Neural progenitor cell (in vitro differentiated cells): ENCODE results near the gene TEKT1. TPM values are rescaled to one million over a fixed set of nuclear protein-coding genes. Genes with fewer than 3 reads are reported as not detected.

Source experiments
- DNase-seq: peaks from one replicate; pipeline ENCODE4 v3.0.0-alpha.2; 2016; ENCODE audit warnings: low spot score
- H2AFZ ChIP-seq: fragments of 200-600 bp; sonication (generic); replicated peaks from 2 replicates; pipeline ENCODE4 v1.6.1; 2016; ENCODE audit warnings: antibody characterized with exemption
- H3F3A ChIP-seq: fragments of 200-600 bp; sonication (generic); 2 replicates; pipeline ENCODE4 v1.6.1; 2016; ENCODE audit warnings: antibody characterized with exemption, low read depth
- H3K27ac ChIP-seq: fragments of 200-600 bp; sonication (generic); 2 replicates; pipeline ENCODE4 v1.5.1; 2016; ENCODE audit warnings: mild to moderate bottlenecking
- H3K27me3 ChIP-seq: fragments of 200-600 bp; sonication (generic); 2 replicates; pipeline ENCODE4 v1.6.1; 2016; ENCODE audit warnings: mild to moderate bottlenecking, moderate library complexity
- H3K36me3 ChIP-seq: fragments of 200-600 bp; sonication (generic); 2 replicates; pipeline ENCODE4 v1.5.1; 2016
- H3K4me1 ChIP-seq: fragments of 200-600 bp; sonication (generic); 2 replicates; pipeline ENCODE4 v1.6.1; 2016; ENCODE audit warnings: mixed run types
- H3K4me2 ChIP-seq: fragments of 200-600 bp; sonication (generic); 2 replicates; pipeline ENCODE4 v1.6.1; 2016
- H3K4me3 ChIP-seq: fragments of 200-600 bp; sonication (generic); 2 replicates; pipeline ENCODE4 v1.5.1; 2016
- H3K79me2 ChIP-seq: fragments of 200-600 bp; sonication (generic); 2 replicates; pipeline ENCODE4 v1.6.1; 2016; ENCODE audit warnings: low read depth
- H3K9ac ChIP-seq: fragments of 200-600 bp; sonication (generic); 2 replicates; pipeline ENCODE4 v1.6.1; 2016
- H3K9me3 ChIP-seq: fragments of 200-600 bp; sonication (generic); 2 replicates; pipeline ENCODE4 v1.5.1; 2016; ENCODE audit warnings: low read depth
- H4K20me1 ChIP-seq: fragments of 200-600 bp; sonication (generic); 2 replicates; pipeline ENCODE4 v1.6.1; 2016; ENCODE audit warnings: low read depth
- H3K27ac Mint-ChIP-seq: 3 replicates; pipeline ENCODE4 v1.8.0; 2021; ENCODE audit warnings: mixed read lengths
- H3K27me3 Mint-ChIP-seq: 2 replicates; pipeline ENCODE4 v1.8.0; 2022; ENCODE audit warnings: low read depth, mild to moderate bottlenecking, inconsistent platforms, moderate library complexity, mixed read lengths; ENCODE audit not compliant: insufficient read depth
- H3K36me3 Mint-ChIP-seq: 3 replicates; pipeline ENCODE4 v1.8.0; 2021; ENCODE audit warnings: mixed read lengths
- H3K4me1 Mint-ChIP-seq: 3 replicates; pipeline ENCODE4 v1.8.0; 2021; ENCODE audit warnings: mixed read lengths
- H3K4me3 Mint-ChIP-seq: 3 replicates; pipeline ENCODE4 v1.8.0; 2021; ENCODE audit warnings: mild to moderate bottlenecking, moderate library complexity, mixed read lengths
- H3K9me3 Mint-ChIP-seq: 3 replicates; pipeline ENCODE4 v1.8.0; 2020; ENCODE audit warnings: mixed read lengths
- EZH2 ChIP-seq: fragments of 200-600 bp; sonication (generic); IDR thresholded peaks from 2 replicates; pipeline ENCODE4 v1.6.1; 2017; ENCODE audit warnings: antibody characterized with exemption, mild to moderate bottlenecking, moderate library complexity
- EZH2phosphoT487 ChIP-seq: fragments of 200-600 bp; sonication (generic); IDR thresholded peaks from 2 replicates; pipeline ENCODE4 v1.6.1; 2017; ENCODE audit warnings: antibody characterized with exemption
- total RNA-seq: library from RNA; depleted of rRNA; stranded (reverse); fragments of >200 nt; gene quantifications from 2 replicates; pipeline ENCODE4 v1.2.3, GENCODE V29; 2015; ENCODE audit warnings: low replicate concordance
- TF ChIP-seq, protein P1 (sequence below): fragments of 200-600 bp; sonication (generic); IDR thresholded peaks from 2 replicates; pipeline ENCODE4 v1.5.1; 2017; ENCODE audit warnings: antibody characterized with exemption, mild to moderate bottlenecking

TEKT1 gene
- total RNA-seq, 1 donor from 2014 or later = not detected

DNA sequence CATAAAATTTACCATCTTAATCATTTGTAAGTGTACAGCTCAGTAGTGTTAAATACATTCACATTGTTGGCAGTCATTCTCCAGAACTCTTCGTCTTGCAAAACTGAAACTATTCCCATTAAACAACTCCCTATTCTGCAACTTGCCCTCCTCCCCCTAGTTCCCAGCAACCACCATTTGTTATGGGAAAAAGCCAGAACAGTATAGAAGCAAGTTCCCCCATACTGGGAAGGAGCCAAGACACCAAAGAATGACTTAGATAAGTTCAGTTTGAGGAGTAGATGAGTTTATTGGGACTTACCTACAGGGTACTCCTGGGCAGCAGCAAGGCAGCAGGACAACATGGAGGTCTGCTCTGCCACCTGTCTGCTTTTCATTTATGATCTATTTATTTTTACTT is 39.3 kb upstream of the TEKT1 start:
- Mint-ChIP-seq H3K27ac (no peak overlapping the region), H3K4me1 (no peaks in the 10 kb centered on the region), H3K27me3 (peaks cover 3% of the 10 kb centered on the region), H3K36me3 (no peaks in the 10 kb centered on the region), H3K4me3 (no peak overlapping the region), H3K9me3 (no peaks in the 10 kb centered on the region)
- no peak overlapping the region for H3K27ac ChIP-seq
- DNase-seq = no peak
- TF ChIP-seq, protein P1, sequence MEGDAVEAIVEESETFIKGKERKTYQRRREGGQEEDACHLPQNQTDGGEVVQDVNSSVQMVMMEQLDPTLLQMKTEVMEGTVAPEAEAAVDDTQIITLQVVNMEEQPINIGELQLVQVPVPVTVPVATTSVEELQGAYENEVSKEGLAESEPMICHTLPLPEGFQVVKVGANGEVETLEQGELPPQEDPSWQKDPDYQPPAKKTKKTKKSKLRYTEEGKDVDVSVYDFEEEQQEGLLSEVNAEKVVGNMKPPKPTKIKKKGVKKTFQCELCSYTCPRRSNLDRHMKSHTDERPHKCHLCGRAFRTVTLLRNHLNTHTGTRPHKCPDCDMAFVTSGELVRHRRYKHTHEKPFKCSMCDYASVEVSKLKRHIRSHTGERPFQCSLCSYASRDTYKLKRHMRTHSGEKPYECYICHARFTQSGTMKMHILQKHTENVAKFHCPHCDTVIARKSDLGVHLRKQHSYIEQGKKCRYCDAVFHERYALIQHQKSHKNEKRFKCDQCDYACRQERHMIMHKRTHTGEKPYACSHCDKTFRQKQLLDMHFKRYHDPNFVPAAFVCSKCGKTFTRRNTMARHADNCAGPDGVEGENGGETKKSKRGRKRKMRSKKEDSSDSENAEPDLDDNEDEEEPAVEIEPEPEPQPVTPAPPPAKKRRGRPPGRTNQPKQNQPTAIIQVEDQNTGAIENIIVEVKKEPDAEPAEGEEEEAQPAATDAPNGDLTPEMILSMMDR = no peak
- no peak for TF ChIP-seq EZH2
- TF ChIP-seq EZH2phosphoT487 = no peak
- no peak overlapping the region for H3K4me3 ChIP-seq
- no peak overlapping the region for H3K9ac ChIP-seq
- H3K9me3 ChIP-seq = no peaks in the 10 kb centered on the region
- no peaks in the 10 kb centered on the region for H3K27me3 ChIP-seq
- H3K4me1 ChIP-seq = no peaks in the 10 kb centered on the region
- H2AFZ ChIP-seq = no peak overlapping the region
- no peaks in the 10 kb centered on the region for H4K20me1 ChIP-seq
- H3K4me2 ChIP-seq = no peak overlapping the region
- no peaks in the 10 kb centered on the region for H3K36me3 ChIP-seq
- H3K79me2 ChIP-seq = no peaks in the 10 kb centered on the region
- no peaks in the 10 kb centered on the region for H3F3A ChIP-seq

DNA sequence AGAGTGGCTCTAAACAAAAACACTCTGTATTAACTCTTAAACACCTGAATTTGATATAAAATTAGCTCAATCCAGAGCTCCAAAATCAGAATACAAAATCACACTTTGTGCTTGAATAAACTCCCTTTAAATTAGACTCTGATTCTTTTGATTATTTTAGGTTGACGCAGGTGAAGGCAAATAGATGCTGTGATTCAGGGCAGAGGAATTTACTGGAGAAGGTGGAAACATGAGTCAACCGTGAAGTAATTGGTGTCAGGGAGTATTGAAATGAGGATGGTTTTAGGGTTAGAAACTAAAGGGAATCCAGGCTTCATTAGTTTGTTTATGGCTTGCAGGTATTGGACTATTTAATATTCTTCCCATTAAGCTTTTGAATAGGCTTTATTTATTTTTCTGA is 37.1 kb upstream of the TEKT1 start:
- Histone ChIP-seq H3K4me1 (no peaks in the 10 kb centered on the region), H3K27me3 (no peaks in the 10 kb centered on the region), H3F3A (no peaks in the 10 kb centered on the region), H3K9ac (no peak overlapping the region), H4K20me1 (no peaks in the 10 kb centered on the region), H3K4me2 (no peak overlapping the region), H3K9me3 (no peaks in the 10 kb centered on the region), H3K36me3 (no peaks in the 10 kb centered on the region), H3K79me2 (no peaks in the 10 kb centered on the region), H2AFZ (no peak overlapping the region), H3K27ac (no peak overlapping the region), H3K4me3 (no peak overlapping the region)
- no peak for TF ChIP-seq EZH2phosphoT487
- TF ChIP-seq, protein P1 = no peak
- TF ChIP-seq EZH2 = no peak
- DNase-seq = no peak
- no peak overlapping the region for H3K27ac Mint-ChIP-seq
- H3K4me3 Mint-ChIP-seq = no peak overlapping the region
- H3K4me1 Mint-ChIP-seq = no peaks in the 10 kb centered on the region
- no peaks in the 10 kb centered on the region for H3K9me3 Mint-ChIP-seq
- H3K36me3 Mint-ChIP-seq = no peaks in the 10 kb centered on the region
- H3K27me3 Mint-ChIP-seq = peaks cover 3% of the 10 kb centered on the region

DNA sequence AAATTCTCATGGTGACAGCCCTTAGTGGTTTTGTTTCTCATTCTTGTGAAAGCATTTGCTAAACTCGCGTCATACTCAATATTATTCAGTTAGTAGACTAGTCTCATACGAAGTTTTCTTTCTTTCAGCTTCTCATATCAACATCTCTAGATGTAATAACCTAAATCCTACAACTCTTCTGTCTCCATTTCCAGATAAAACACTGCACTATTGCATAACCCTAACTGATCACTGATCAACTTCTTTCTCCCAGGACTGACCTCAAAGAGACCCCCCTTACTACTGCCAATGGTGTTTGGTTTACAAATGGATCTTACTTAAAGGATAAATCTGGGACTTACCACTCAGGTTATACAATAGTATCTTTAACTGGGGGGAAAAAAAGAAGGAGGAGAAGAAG is 36.3 kb upstream of the TEKT1 start:
- Mint-ChIP-seq H3K4me1 (no peaks in the 10 kb centered on the region), H3K4me3 (no peak overlapping the region), H3K36me3 (no peaks in the 10 kb centered on the region), H3K27ac (no peak overlapping the region), H3K27me3 (peaks cover 3% of the 10 kb centered on the region), H3K9me3 (no peaks in the 10 kb centered on the region)
- Histone ChIP-seq H3K27ac (no peak overlapping the region), H3K4me1 (no peaks in the 10 kb centered on the region), H3K4me3 (no peak overlapping the region), H3K4me2 (no peak overlapping the region), H3K9ac (no peak overlapping the region), H3K9me3 (no peaks in the 10 kb centered on the region), H3F3A (no peaks in the 10 kb centered on the region), H2AFZ (no peak overlapping the region), H3K79me2 (no peaks in the 10 kb centered on the region), H4K20me1 (no peaks in the 10 kb centered on the region), H3K27me3 (no peaks in the 10 kb centered on the region), H3K36me3 (no peaks in the 10 kb centered on the region)
- no peak for DNase-seq
- TF ChIP-seq EZH2phosphoT487 (no peak), EZH2 (no peak)
- TF ChIP-seq, protein P1 = no peak
